HUES6 (cell line): ENCODE results near the gene ZSWIM4.
"Not testable (repeated sequence)": the region's sequence is repeated elsewhere in the genome, so short reads cannot be mapped to it uniquely, and the experiment has no call there.

Experiments
- H3K27ac ChIP-seq: 2 replicates; pipeline ENCODE4 v1.7.0; 2013; ENCODE audit warnings: low read depth, mild to moderate bottlenecking, low read length, inconsistent platforms
- H3K27me3 ChIP-seq: 2 replicates; pipeline ENCODE4 v1.6.1; 2013; ENCODE audit warnings: low read length; ENCODE audit not compliant: control insufficient read depth, insufficient read depth
- H3K36me3 ChIP-seq: 2 replicates; pipeline ENCODE4 v1.6.1; 2013; ENCODE audit warnings: low read length; ENCODE audit not compliant: control insufficient read depth, insufficient read depth
- H3K4me1 ChIP-seq: 2 replicates; pipeline ENCODE4 v1.6.1; 2013; ENCODE audit warnings: low read length; ENCODE audit not compliant: control insufficient read depth, insufficient read depth
- H3K4me3 ChIP-seq: 2 replicates; pipeline ENCODE4 v1.5.1; 2013; ENCODE audit warnings: low read depth, low read length
- H3K9ac ChIP-seq: one replicate; pipeline ENCODE4 v1.6.1; 2013; ENCODE audit warnings: mild to moderate bottlenecking, low read length
- H3K9me3 ChIP-seq: 2 replicates; pipeline ENCODE4 v1.6.1; 2013; ENCODE audit warnings: low read depth, low read length; ENCODE audit not compliant: control insufficient read depth, insufficient read depth

Gene ZSWIM4

GRCh38 chr19:13779794-13780193, 15.4 kb upstream of the ZSWIM4 start:
- not testable (repeated sequence) for H3K27ac ChIP-seq, H3K4me3 ChIP-seq
- H3K36me3 ChIP-seq, result peaks cover 36% of the 10 kb centered on the region

DNA sequence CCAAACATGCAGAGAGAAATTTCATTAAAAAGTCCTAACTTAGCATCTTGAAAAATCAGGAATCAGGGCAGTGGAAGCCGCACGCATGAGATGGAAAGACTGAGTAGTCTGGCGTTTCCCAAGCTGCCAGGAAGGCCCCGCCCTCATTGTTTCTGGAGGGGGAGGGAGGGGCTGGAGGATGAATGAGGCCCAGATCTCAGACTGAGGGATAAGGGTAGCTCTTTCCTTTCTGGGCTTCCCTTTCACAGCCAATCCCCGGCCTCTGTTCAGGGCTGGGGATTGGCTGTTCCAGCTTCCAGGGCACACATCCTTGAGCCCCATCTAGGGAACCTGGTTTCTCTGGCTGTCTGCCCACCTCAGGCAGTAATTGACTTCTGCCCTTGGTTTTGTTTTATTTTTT, 13.7 kb upstream of the ZSWIM4 start:
- Histone ChIP-seq H3K27ac (no peak overlapping the region), H3K4me3 (no peak overlapping the region), H3K36me3 (peaks cover 32% of the 10 kb centered on the region), H3K27me3 (no peaks in the 10 kb centered on the region), H3K9me3 (no peaks in the 10 kb centered on the region), H3K9ac (no peak overlapping the region), H3K4me1 (peaks cover 7% of the 10 kb centered on the region; the same call in 1 of the 2 replicates)

More at GRCh38 chr19:13779794-13780193, 15.4 kb upstream of the ZSWIM4 start:
- not testable (repeated sequence) for H3K27me3 ChIP-seq, H3K9me3 ChIP-seq, H3K9ac ChIP-seq, H3K4me1 ChIP-seq

GRCh38 chr19:13782537-13782936, 12.7 kb upstream of the ZSWIM4 start:
- Histone ChIP-seq H3K9me3 (no peaks in the 10 kb centered on the region), H3K36me3 (peaks cover 25% of the 10 kb centered on the region), H3K27me3 (no peaks in the 10 kb centered on the region), H3K9ac (no peak overlapping the region), H3K4me3 (no peak overlapping the region), H3K27ac (no peak overlapping the region), H3K4me1 (peaks cover 7% of the 10 kb centered on the region; the same call in 1 of the 2 replicates)

DNA sequence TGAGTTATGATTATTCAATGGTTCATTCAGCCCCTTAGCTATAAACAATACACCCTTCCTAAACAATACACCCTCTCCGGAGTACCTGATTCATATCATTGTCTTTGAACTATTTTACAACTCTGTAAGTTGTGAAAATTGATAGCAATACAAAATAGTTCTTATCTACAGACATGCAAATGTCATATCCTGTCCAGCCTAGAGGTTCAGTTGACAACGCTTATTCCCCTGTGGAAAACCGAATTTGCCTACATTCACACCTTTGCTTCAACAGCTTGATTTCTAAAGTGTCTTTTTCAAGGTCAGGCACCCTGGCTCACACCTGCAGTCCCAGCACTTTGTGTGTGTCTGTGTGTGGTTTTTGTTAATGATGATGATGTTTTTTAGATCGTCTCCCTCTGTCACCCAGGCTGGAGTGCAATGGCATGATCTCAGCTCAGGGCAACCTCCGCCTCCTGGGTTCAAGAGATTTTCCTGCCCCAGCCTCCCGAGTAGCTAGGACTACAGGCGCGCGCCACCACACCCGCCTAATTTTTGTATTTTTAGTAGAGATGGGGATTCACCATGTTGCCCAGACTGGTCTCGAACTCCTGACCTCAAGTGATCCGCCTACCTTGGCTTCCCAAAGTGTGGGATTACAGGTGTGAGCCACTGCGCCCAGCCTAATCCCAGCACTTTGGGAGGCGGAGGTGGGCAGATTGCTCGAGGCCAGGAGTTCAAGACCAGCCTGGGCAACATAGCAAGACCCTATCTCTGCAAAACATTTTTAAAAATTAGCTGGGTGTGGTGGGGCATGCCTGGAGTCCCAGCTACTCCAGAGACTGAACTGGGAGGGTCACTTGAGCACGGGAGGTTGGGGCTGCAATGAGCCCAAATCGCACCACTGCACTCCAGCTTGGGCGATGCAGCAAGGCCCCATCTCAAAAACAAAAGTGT, 11.4 kb upstream of the ZSWIM4 start:
- Histone ChIP-seq H3K9me3 (no peaks in the 10 kb centered on the region), H3K9ac (no peak overlapping the region), H3K27me3 (no peaks in the 10 kb centered on the region), H3K36me3 (peaks cover 12% of the 10 kb centered on the region), H3K4me1 (peaks cover 7% of the 10 kb centered on the region; the same call in 1 of the 2 replicates), H3K27ac (no peak overlapping the region), H3K4me3 (no peak overlapping the region)

DNA sequence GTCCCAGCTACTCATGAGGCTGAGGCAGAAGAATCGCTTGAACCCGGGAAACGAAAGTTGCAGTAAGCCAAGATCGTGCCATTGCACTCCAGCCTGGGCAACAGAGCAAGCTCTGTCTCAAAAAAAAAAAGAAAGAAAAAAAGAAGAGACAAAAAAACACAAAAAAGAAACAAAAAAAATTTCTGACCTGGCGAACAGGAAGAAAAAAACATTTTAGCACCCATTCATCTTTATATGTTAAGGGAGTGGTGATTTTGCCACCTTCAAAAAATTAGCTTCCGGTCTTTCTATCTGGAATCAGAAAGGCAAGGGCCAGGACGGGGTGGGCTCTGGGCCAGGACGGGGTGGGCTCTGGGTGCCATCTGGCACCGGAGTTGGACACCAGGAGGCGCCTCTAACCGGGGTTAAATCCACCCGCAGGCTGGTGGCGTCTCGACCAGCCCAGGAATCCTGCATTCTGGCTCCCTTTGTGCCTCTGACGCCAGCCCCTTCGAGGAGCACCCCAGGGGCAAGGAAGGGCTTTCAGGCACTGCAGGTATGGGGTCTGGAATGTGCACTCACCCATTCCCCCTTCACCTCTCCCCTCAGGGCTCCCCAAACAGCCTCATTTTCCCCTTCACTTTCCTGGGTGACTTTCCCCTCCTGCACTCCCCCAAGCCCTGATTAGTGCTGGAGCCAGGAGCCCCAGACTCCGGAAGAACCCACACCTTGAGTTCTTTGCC, 10.4 kb upstream of the ZSWIM4 start:
- Histone ChIP-seq H3K4me1 (peaks cover 7% of the 10 kb centered on the region; the same call in 1 of the 2 replicates), H3K4me3 (no peak overlapping the region), H3K27ac (no peak overlapping the region), H3K27me3 (no peaks in the 10 kb centered on the region), H3K9me3 (no peaks in the 10 kb centered on the region), H3K36me3 (peaks cover 1% of the 10 kb centered on the region; the same call in 1 of the 2 replicates), H3K9ac (no peak overlapping the region)

GRCh38 chr19:13788991-13789390, 6.3 kb upstream of the ZSWIM4 start:
- no peak overlapping the region for H3K27ac ChIP-seq
- no peak overlapping the region for H3K9ac ChIP-seq
- H3K4me1 ChIP-seq, result peaks cover 7% of the 10 kb centered on the region; the same call in 1 of the 2 replicates
- H3K4me3 ChIP-seq, result no peak overlapping the region
- H3K36me3 ChIP-seq, result no peaks in the 10 kb centered on the region
- no peaks in the 10 kb centered on the region for H3K9me3 ChIP-seq
- H3K27me3 ChIP-seq, result no peaks in the 10 kb centered on the region

GRCh38 chr19:13790354-13790753, 4.9 kb upstream of the ZSWIM4 start:
- H3K9ac ChIP-seq, result no peak overlapping the region
- H3K4me1 ChIP-seq, result no peaks in the 10 kb centered on the region
- H3K4me3 ChIP-seq, result no peak overlapping the region
- H3K27me3 ChIP-seq, result no peaks in the 10 kb centered on the region
- no peaks in the 10 kb centered on the region for H3K9me3 ChIP-seq
- no peaks in the 10 kb centered on the region for H3K36me3 ChIP-seq
- H3K27ac ChIP-seq, result no peak overlapping the region

DNA sequence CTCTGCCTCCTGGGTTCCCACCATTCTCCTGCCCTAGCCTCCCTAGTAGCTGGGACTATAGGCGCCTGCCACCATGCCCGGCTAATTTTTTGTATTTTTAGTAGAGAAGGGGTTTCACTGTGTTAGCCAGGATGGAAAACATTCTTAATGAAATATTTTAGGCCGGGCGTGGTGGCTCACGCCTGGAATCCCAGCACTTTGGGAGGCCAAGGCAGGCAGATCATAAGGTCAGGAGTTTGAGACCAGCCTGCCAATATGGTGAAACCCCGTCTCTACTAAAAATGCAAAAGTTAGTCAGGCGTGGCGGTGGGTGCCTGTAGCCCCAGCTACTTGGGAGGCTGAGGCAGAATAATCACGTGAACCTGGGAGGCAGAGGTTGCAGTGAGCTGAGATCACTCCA, 1.9 kb upstream of the ZSWIM4 start:
- H3K4me1 ChIP-seq, H3K4me3 ChIP-seq, H3K27ac ChIP-seq, H3K27me3 ChIP-seq, H3K36me3 ChIP-seq, H3K9me3 ChIP-seq, H3K9ac ChIP-seq: not testable (repeated sequence)

DNA sequence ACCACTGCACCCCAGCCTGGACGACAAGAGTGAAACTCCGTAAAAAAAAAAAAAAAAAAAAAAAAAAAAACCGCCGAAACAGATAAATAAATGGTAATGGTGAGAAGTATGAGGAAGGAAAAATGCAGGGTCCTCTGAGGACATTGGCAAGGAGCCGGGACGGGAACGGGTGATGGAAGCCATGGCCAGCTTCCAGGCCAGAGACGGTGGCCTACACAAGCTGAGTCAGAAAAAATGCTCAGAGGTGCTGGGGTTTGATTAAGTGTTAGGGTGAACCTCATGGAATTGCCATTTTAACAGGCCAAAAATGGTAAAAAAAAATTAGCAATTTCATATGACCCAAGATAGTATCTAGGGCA, 866 bp upstream of the ZSWIM4 start:
- H3K27ac ChIP-seq, result peak overlapping the region; percentile 45; the same call in 1 of the 2 replicates
- no peaks in the 10 kb centered on the region for H3K27me3 ChIP-seq
- peak overlapping the region; percentile 8 for H3K9ac ChIP-seq
- H3K36me3 ChIP-seq, result no peaks in the 10 kb centered on the region
- no peaks in the 10 kb centered on the region for H3K9me3 ChIP-seq
- peaks cover 6% of the 10 kb centered on the region; the same call in 1 of the 2 replicates for H3K4me1 ChIP-seq
- H3K4me3 ChIP-seq, result peak overlapping the region; percentile 61

DNA sequence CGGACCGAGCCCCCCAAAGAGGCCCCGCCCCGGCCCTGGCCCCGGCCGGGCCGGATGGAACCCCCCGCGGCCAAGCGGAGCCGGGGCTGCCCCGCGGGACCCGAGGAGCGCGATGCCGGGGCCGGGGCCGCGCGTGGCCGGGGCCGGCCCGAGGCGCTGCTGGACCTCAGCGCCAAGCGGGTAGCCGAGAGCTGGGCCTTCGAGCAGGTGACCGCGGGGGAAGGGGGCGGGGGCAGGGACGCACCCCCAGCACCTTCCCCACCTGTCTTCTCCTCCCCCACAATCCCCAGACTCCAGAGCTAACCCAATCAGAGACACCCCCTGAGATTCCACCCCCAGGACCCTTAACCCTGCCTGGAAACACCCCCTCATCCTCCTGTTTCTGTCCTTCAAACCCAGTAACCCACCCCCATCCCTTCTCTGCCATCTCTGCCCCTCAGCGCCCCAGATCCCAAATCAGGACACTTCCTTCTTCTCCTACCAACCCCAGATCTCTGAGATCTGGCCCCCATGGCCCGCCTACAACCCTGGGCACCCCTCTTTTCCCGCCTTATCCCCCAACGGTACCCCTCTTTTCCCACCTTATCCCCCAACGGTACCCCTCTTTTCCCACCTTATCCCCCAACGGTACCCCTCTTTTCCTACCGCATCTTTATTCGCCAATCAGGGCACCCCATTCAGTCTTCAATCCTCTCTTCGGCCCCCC, 505 bp downstream of the ZSWIM4 start:
- H3K9ac ChIP-seq, result peak overlapping the region; percentile 68
- no peaks in the 10 kb centered on the region for H3K9me3 ChIP-seq
- 0 out of 2 replicates have a peak, but pooled peaks cover 6% of the 10 kb centered on the region for H3K36me3 ChIP-seq
- H3K4me1 ChIP-seq, result peaks cover 6% of the 10 kb centered on the region; the same call in 1 of the 2 replicates
- H3K27me3 ChIP-seq, result no peaks in the 10 kb centered on the region
- H3K27ac ChIP-seq, result peak overlapping the region; percentile 71; the same call in 1 of the 2 replicates
- H3K4me3 ChIP-seq, result peak overlapping the region; percentile 89
